HEK293 (cell line): ENCODE data around the gene ASB6.

Experiments
- CTCF ChIA-PET: fragments of 350-600 bp; formaldehyde crosslinking; extraction: SDS; loops from one replicate; lab custom pipeline; 2021; ENCODE audit warnings: antibody characterized with exemption; lab: Yijun Ruan, JAX
- POLR2A ChIA-PET: fragments of 300-600 bp; formaldehyde crosslinking; extraction: SDS; loops from one replicate; lab custom pipeline; 2020; ENCODE audit warnings: antibody characterized with exemption, inconsistent platforms; lab: Yijun Ruan, JAX
- H3K27ac ChIP-seq: fragments of 200-500 bp; sonication (Bioruptor generic); 2 replicates; pipeline ENCODE4 v1.5.1; 2014; ENCODE audit warnings: low read depth, low read length, control low read depth, inconsistent platforms; ENCODE audit errors: extremely low read depth
- H3K36me3 ChIP-seq, 2 experiments: fragments of 200-500 bp in 1 of 2; sonication (Bioruptor generic) in 1 of 2; 1 replicate in 1 of 2; 2 replicates in 1 of 2; pipeline ENCODE4 v1.5.1; 2014 to 2017; ENCODE audit warnings: inconsistent platforms in 2 of 2, low read length in 2 of 2; ENCODE audit not compliant: control insufficient read depth in 2 of 2, insufficient read depth in 1 of 2
- H3K4me1 ChIP-seq: fragments of 200-500 bp; sonication (Bioruptor generic); 2 replicates; pipeline ENCODE4 v1.5.1; 2014; ENCODE audit warnings: mild to moderate bottlenecking, low read length, inconsistent platforms; ENCODE audit not compliant: control insufficient read depth, insufficient read depth
- H3K4me3 ChIP-seq: 2 replicates; pipeline ENCODE4 v1.5.1; 2011; ENCODE audit warnings: low read depth, mild to moderate bottlenecking, control low read depth, low read length, moderate library complexity
- H3K9me3 ChIP-seq: fragments of 200-500 bp; sonication (Bioruptor generic); 2 replicates; pipeline ENCODE4 v1.5.1; 2014; ENCODE audit warnings: low read depth, low read length, inconsistent platforms; ENCODE audit not compliant: control insufficient read depth, insufficient read depth
- GLI4 ChIP-seq: fragments of 450-650 bp; formaldehyde crosslinking; IDR thresholded peaks from 2 replicates; pipeline ENCODE4 v1.5.1; 2016; ENCODE audit warnings: missing biosample characterization, missing genetic modification characterization
- OSR2 ChIP-seq: fragments of 450-650 bp; formaldehyde crosslinking; IDR thresholded peaks from 2 replicates; pipeline ENCODE4 v1.5.1; 2016; ENCODE audit warnings: missing biosample characterization, missing genetic modification characterization
- PRDM10 ChIP-seq: fragments of 450-650 bp; formaldehyde crosslinking; IDR thresholded peaks from 2 replicates; pipeline ENCODE4 v1.5.1; 2016; ENCODE audit warnings: missing biosample characterization, missing genetic modification characterization
- TCF7L2 ChIP-seq: IDR thresholded peaks from 2 replicates; pipeline ENCODE4 v1.6.1; 2011; ENCODE audit warnings: low read depth, mild to moderate bottlenecking, inconsistent platforms, low read length, moderate library complexity, borderline replicate concordance
- ZFP37 ChIP-seq: fragments of 450-650 bp; formaldehyde crosslinking; IDR thresholded peaks from 2 replicates; pipeline ENCODE4 v1.5.1; 2016; ENCODE audit warnings: missing biosample characterization, missing genetic modification characterization
- ZFP69B ChIP-seq: fragments of 450-650 bp; formaldehyde crosslinking; IDR thresholded peaks from 2 replicates; pipeline ENCODE4 v1.5.1; 2016; ENCODE audit warnings: missing biosample characterization, missing genetic modification characterization
- ZNF391 ChIP-seq: fragments of 450-650 bp; formaldehyde crosslinking; IDR thresholded peaks from 2 replicates; pipeline ENCODE4 v1.5.1; 2016; ENCODE audit warnings: low read depth, missing biosample characterization, missing genetic modification characterization, borderline replicate concordance
- ZNF621 ChIP-seq: fragments of 450-650 bp; formaldehyde crosslinking; IDR thresholded peaks from 2 replicates; pipeline ENCODE4 v1.5.1; 2017; ENCODE audit warnings: missing biosample characterization, missing genetic modification characterization
- ZNF639 ChIP-seq: fragments of 450-650 bp; formaldehyde crosslinking; IDR thresholded peaks from 2 replicates; pipeline ENCODE4 v1.5.1; 2016; ENCODE audit warnings: missing biosample characterization, missing genetic modification characterization
- ZNF768 ChIP-seq: fragments of 450-650 bp; formaldehyde crosslinking; IDR thresholded peaks from 2 replicates; pipeline ENCODE4 v1.5.1; 2018; ENCODE audit warnings: missing biosample characterization, mild to moderate bottlenecking, missing genetic modification characterization
- TF ChIP-seq, protein P1 (sequence below): fragments of 450-650 bp; formaldehyde crosslinking; IDR thresholded peaks from 2 replicates; pipeline ENCODE4 v1.5.1; 2016; ENCODE audit warnings: missing biosample characterization, missing genetic modification characterization
- TF ChIP-seq, protein P2 (sequence below): fragments of 450-650 bp; formaldehyde crosslinking; IDR thresholded peaks from 2 replicates; pipeline ENCODE4 v1.5.1; 2016; ENCODE audit warnings: missing biosample characterization, missing genetic modification characterization

ASB6 gene

DNA sequence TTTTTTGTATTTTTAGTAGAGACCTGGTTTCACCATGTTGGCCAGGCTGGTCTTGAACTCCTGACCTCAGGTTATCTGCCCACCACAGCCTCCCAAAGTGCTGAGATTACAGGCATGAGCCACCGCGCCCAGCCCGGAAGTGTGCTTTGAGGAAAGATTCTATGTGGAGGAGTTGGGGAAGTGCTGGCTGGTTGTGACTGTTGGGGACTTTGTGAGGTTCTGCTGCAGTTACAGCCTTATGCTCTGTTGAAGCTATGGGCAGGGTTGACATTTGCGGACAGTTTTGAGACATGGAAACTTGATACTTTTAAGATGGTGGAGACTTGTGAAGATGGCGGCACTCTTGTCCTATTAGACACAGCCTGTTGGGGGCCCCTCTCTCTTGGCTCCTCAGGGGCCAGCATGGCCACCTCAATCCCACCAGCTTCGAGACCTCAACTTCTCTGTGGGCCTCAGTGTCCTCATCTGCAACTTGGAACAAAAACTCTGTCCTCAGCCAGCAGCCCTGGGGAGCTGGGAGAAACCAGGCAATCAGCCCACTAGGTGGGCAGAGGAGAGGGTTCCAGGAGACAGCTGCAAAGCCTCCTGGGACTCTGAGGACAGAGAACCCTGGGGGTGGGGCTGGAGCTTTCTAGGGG is 45.9 kb downstream of the ASB6 start (continued):
- no peak for TF ChIP-seq ZNF639
- TF ChIP-seq ZNF621 (tag by site-specific recombination) = no peak

DNA sequence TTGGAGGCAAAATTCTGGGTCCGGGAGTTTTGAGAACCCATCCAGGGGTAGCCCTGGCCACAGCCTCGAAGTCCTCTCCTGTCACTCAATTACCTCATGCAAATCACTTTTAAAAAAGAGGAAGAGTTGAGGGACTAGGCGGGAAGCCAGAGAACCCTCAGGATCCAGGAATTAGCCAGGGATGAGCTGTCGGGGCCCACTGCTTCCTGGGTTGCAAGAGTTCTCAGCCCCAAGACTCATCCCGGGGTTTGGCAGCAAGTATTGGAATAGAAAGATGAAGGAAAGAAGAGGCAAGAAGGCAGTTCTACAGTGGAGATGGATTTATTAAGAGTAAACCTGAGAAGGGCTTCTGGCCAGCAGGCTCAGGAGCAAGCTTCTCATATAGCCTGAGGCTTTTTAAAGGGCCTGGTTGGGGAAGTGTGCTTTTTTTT is 46.6 kb downstream of the ASB6 start:
- POLR2A ChIA-PET = interaction anchor here (0.6 to 1.6 kb wide), 5 partner anchors 10 to 420 kb away, joined by 3 to 6 read pairs (median 4); no protein-coding TSS in a partner anchor
- no peaks in the 10 kb centered on the region for H3K9me3 ChIP-seq
- no peak overlapping the region for H3K4me3 ChIP-seq
- 0 out of 2 replicates have a peak, but pooled peaks cover 3% of the 10 kb centered on the region for H3K4me1 ChIP-seq
- CTCF ChIA-PET = interaction anchor here (0.6 to 1.3 kb wide), 4 partner anchors 8 to 318 kb away, joined by 3 to 4 read pairs (median 4); no protein-coding TSS in a partner anchor
- no peaks in the 10 kb centered on the region for H3K36me3 ChIP-seq
- no peak overlapping the region for H3K27ac ChIP-seq
- TF ChIP-seq TCF7L2 (no peak), ZFP37 (tag by site-specific recombination) (no peak), OSR2 (tag by site-specific recombination) (peak; percentile 62), ZFP69B (peak; percentile 76), ZNF768 (tag by site-specific recombination) (no peak), GLI4 (tag by site-specific recombination) (no peak)
- TF ChIP-seq, protein P1, sequence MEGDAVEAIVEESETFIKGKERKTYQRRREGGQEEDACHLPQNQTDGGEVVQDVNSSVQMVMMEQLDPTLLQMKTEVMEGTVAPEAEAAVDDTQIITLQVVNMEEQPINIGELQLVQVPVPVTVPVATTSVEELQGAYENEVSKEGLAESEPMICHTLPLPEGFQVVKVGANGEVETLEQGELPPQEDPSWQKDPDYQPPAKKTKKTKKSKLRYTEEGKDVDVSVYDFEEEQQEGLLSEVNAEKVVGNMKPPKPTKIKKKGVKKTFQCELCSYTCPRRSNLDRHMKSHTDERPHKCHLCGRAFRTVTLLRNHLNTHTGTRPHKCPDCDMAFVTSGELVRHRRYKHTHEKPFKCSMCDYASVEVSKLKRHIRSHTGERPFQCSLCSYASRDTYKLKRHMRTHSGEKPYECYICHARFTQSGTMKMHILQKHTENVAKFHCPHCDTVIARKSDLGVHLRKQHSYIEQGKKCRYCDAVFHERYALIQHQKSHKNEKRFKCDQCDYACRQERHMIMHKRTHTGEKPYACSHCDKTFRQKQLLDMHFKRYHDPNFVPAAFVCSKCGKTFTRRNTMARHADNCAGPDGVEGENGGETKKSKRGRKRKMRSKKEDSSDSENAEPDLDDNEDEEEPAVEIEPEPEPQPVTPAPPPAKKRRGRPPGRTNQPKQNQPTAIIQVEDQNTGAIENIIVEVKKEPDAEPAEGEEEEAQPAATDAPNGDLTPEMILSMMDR (tag by site-specific recombination) = no peak
- TF ChIP-seq, protein P2, sequence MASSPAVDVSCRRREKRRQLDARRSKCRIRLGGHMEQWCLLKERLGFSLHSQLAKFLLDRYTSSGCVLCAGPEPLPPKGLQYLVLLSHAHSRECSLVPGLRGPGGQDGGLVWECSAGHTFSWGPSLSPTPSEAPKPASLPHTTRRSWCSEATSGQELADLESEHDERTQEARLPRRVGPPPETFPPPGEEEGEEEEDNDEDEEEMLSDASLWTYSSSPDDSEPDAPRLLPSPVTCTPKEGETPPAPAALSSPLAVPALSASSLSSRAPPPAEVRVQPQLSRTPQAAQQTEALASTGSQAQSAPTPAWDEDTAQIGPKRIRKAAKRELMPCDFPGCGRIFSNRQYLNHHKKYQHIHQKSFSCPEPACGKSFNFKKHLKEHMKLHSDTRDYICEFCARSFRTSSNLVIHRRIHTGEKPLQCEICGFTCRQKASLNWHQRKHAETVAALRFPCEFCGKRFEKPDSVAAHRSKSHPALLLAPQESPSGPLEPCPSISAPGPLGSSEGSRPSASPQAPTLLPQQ (tag by site-specific recombination) = peak; percentile 75; the same call in 1 of the 2 replicates

DNA sequence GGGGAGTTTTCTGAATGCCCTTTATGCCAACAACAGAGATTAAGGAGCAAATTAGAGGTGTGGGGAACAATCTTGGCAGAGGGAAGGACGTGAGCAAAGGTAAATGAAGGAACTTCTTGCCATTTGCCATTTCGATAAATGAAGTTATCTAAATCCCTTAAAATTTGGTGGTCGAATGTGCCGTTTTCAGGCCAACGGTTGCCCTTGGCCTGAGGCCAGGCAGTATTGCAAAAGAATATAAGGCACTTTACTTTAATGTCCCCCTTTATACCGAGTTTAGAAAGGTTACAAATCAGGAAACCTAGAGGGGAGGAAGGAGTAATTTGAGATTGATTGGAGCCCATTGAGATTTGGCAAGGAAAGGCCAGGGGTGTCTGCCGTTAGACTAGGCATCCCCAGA is 47.3 kb downstream of the ASB6 start:
- 0 out of 2 replicates have a peak, but pooled peaks cover 3% of the 10 kb centered on the region for H3K4me1 ChIP-seq
- ChIA-PET POLR2A (no interaction called here), CTCF (no interaction called here)
- 0 out of 2 replicates have a peak, but pooled peaks have one; percentile 27 for TF ChIP-seq PRDM10 (tag by site-specific recombination)
- TF ChIP-seq ZNF391 (tag by site-specific recombination) = no peak
- no peak overlapping the region for H3K4me3 ChIP-seq
- H3K9me3 ChIP-seq = no peaks in the 10 kb centered on the region
- H3K27ac ChIP-seq = no peak overlapping the region
- H3K36me3 ChIP-seq = no peaks in the 10 kb centered on the region
